NCI-H774 (cell line): Measurements from ENCODE around the gene MAGI2.

Source experiments
- DNase-seq: peaks from one replicate; lab custom pipeline; 2025; lab: John Stamatoyannopoulos, UW

Gene MAGI2

GRCh38 chr7:78487464-78487863 is 966.0 kb downstream of the MAGI2 start:
- no peak for DNase-seq

GRCh38 chr7:78479348-78479747 is 974.1 kb downstream of the MAGI2 start:
- no peak for DNase-seq

GRCh38 chr7:78476851-78477405 is 976.5 kb downstream of the MAGI2 start:
- no peak for DNase-seq

GRCh38 chr7:78473571-78474301 is 979.7 kb downstream of the MAGI2 start:
- no peak for DNase-seq

- DNase-seq: no peak
Observed at GRCh38 chr7:78473021-78473420, 980.4 kb downstream of the MAGI2 start.

GRCh38 chr7:78472519-78472918 is 980.9 kb downstream of the MAGI2 start:
- no peak for DNase-seq

GRCh38 chr7:78465894-78466293 is 987.6 kb downstream of the MAGI2 start:
- no peak for DNase-seq

- DNase-seq: no peak
Observed at GRCh38 chr7:78463039-78463438, 990.4 kb downstream of the MAGI2 start.

GRCh38 chr7:78450706-78451105 is 1002.8 kb downstream of the MAGI2 start:
- no peak for DNase-seq

- DNase-seq: no peak
Observed at GRCh38 chr7:78448911-78449310, 1004.6 kb downstream of the MAGI2 start.

- DNase-seq: no peak
Observed at GRCh38 chr7:78444267-78444666, 1009.2 kb downstream of the MAGI2 start.

GRCh38 chr7:78443811-78444210 is 1009.7 kb downstream of the MAGI2 start:
- DNase-seq: no peak

GRCh38 chr7:78441737-78442136 is 1011.7 kb downstream of the MAGI2 start:
- no peak for DNase-seq

GRCh38 chr7:78438433-78438832 is 1015.0 kb downstream of the MAGI2 start:
- DNase-seq: peak; percentile 18

GRCh38 chr7:78437118-78437517 is 1016.3 kb downstream of the MAGI2 start:
- no peak for DNase-seq

- DNase-seq: no peak
Observed at GRCh38 chr7:78435355-78435754, 1018.1 kb downstream of the MAGI2 start.

GRCh38 chr7:78434281-78434680 is 1019.2 kb downstream of the MAGI2 start:
- DNase-seq: no peak

- DNase-seq: no peak
Observed at GRCh38 chr7:78433421-78433820, 1020.0 kb downstream of the MAGI2 start.

- DNase-seq: no peak
Observed at GRCh38 chr7:78429878-78430277, 1023.6 kb downstream of the MAGI2 start.

GRCh38 chr7:78427209-78427608 is 1026.3 kb downstream of the MAGI2 start:
- no peak for DNase-seq

GRCh38 chr7:78420001-78420400 is 1033.5 kb downstream of the MAGI2 start:
- no peak for DNase-seq

- DNase-seq: no peak
Observed at GRCh38 chr7:78417180-78417853, 1036.2 kb downstream of the MAGI2 start.

- no peak for DNase-seq
Observed at GRCh38 chr7:78413568-78413967, 1039.9 kb downstream of the MAGI2 start.
